Measurements from ENCODE around the gene DAD1. TPM values are rescaled to one million over a fixed set of nuclear protein-coding genes. Genes with fewer than 3 reads are reported as not detected.

The DAD1 gene
- total RNA-seq, 2 experiments from 2014 or later: 117 to 154 TPM

DNA sequence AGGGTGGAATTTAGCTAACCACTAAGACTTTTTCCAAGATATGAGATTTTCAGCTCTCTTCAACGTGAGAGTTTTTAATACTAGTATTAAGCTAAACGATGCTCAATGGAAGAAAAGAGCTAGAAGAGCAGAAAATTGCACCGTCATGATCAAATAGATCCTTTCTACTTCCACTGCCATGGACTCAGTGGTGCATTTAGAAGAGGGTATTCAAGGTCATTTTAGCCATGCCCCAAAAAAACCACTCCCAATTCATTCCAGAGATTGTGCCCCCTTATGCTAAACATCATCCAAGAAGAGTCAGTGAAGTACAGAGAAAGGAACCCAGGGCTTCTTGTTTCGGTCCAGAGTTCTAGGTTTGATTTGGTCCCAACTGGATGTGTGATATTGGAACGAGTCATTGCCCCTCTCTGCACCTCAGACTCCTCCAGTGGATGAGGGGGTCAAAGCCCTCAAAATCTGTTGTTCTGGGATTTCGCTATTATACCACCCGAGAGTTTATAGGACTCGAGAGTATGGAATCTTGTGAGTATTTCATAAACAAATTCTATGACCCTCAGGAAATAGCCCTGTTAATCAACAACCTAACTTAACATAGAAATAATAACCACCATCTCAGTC lies 55.2 kb downstream of the DAD1 start:
- H3K4me3 ChIP-seq (ENCODE audit: low read depth, low read length, poor library complexity, severe bottlenecking): peak overlapping the region; percentile 70
- CTCF ChIA-PET (ENCODE audit: unreplicated experiment): interaction anchor here (0.5 to 3.3 kb wide), 3 partner anchors 19 to 320 kb away, joined by 3 to 19 read pairs (median 3); no protein-coding TSS in a partner anchor
- no TSS peak for BruUV-seq (replicated peaks)
- no peak for DNase-seq (ENCODE audit: low spot score)
- H4K20me1 ChIP-seq (ENCODE audit: insufficient read depth, low read length): no peaks in the 10 kb centered on the region
- intact Hi-C loops (cut with micrococcal nuclease; ENCODE audit: unreplicated experiment): loop anchor here (2.0 kb wide), 1 partner anchor 61 kb away; no protein-coding TSS in a partner anchor
- peak overlapping the region; percentile 88 for H3K27ac ChIP-seq (ENCODE audit: low read depth, low read length, poor library complexity, severe bottlenecking)
- peak overlapping the region; percentile 41; the same call in 1 of the 2 replicates for H2AFZ ChIP-seq (ENCODE audit: low read length)
- H3K9me2 ChIP-seq (ENCODE audit: insufficient read depth, low read length): no peaks in the 10 kb centered on the region
- TF ChIP-seq EZH2phosphoT487 (IDR thresholded peaks at IDR 0.05; ENCODE audit: borderline replicate concordance, low read depth, low read length): no peak
- TF ChIP-seq CTCF (conservative IDR thresholded peaks at IDR 0.05; ENCODE audit: low read length): no peak
- no peaks in the 10 kb centered on the region for H3K9me3 ChIP-seq (ENCODE audit: low read length)
- peak overlapping the region; percentile 85 for H3K4me2 ChIP-seq (ENCODE audit: low read length)
- POLR2A ChIA-PET: interaction anchor here (0.6 to 5.9 kb wide), 20 partner anchors 9 to 291 kb away, joined by 3 to 101 read pairs (median 6); no protein-coding TSS in a partner anchor
- peaks cover 36% of the 10 kb centered on the region; the same call in 1 of the 2 replicates for H3K79me2 ChIP-seq (ENCODE audit: insufficient read depth, low read depth, low read length)
- H3K36me3 ChIP-seq (ENCODE audit: insufficient read depth, low read length): peaks cover 33% of the 10 kb centered on the region
- H3K4me1 ChIP-seq (ENCODE audit: insufficient read depth, low read length, poor library complexity, severe bottlenecking): peaks cover 92% of the 10 kb centered on the region

- H3K79me2 ChIP-seq (ENCODE audit: insufficient read depth, low read depth, low read length): peaks cover 36% of the 10 kb centered on the region; the same call in 1 of the 2 replicates
- H3K4me2 ChIP-seq (ENCODE audit: low read length): peak overlapping the region; percentile 85
- TSS peak; percentile 84 for BruUV-seq (replicated peaks)
- peaks cover 89% of the 10 kb centered on the region for H3K4me1 ChIP-seq (ENCODE audit: insufficient read depth, low read length, poor library complexity, severe bottlenecking)
- no peaks in the 10 kb centered on the region for H3K9me3 ChIP-seq (ENCODE audit: low read length)
- peak overlapping the region; percentile 41 for H2AFZ ChIP-seq (ENCODE audit: low read length)
- POLR2A ChIA-PET: interaction anchor here (0.6 to 5.9 kb wide), 26 partner anchors 9 to 291 kb away, joined by 3 to 101 read pairs (median 6); no protein-coding TSS in a partner anchor
- H3K9me2 ChIP-seq (ENCODE audit: insufficient read depth, low read length): no peaks in the 10 kb centered on the region
- no peak for DNase-seq (ENCODE audit: low spot score)
- peaks cover 28% of the 10 kb centered on the region for H3K36me3 ChIP-seq (ENCODE audit: insufficient read depth, low read length)
- CTCF ChIA-PET (ENCODE audit: unreplicated experiment): interaction anchor here (0.5 to 3.3 kb wide), 4 partner anchors 19 to 320 kb away, joined by 3 to 19 read pairs (median 5); no protein-coding TSS in a partner anchor
- intact Hi-C loops (cut with micrococcal nuclease; ENCODE audit: unreplicated experiment): loop anchor here (2.0 kb wide), 1 partner anchor 60 kb away; no protein-coding TSS in a partner anchor
- H3K4me3 ChIP-seq (ENCODE audit: low read depth, low read length, poor library complexity, severe bottlenecking): peak overlapping the region; percentile 70
- H4K20me1 ChIP-seq (ENCODE audit: insufficient read depth, low read length): no peaks in the 10 kb centered on the region
- peak overlapping the region; percentile 88 for H3K27ac ChIP-seq (ENCODE audit: low read depth, low read length, poor library complexity, severe bottlenecking)
- TF ChIP-seq EZH2phosphoT487 (IDR thresholded peaks at IDR 0.05; ENCODE audit: borderline replicate concordance, low read depth, low read length) (no peak), CTCF (conservative IDR thresholded peaks at IDR 0.05; ENCODE audit: low read length) (no peak; the same call in 1 of the 2 replicates)
Measured at GRCh38 chr14:22533057-22533704, 55.8 kb downstream of the DAD1 start.

Data from OCI-LY7 (cell line).